IMR-90 (cell line): ENCODE data around the gene CDK18. TPM values are rescaled to one million over a fixed set of nuclear protein-coding genes. Genes with fewer than 3 reads are reported as not detected.

ENCODE experiments used
- ATAC-seq: fragments of 200-7000 bp; cut with Tn5 transposase; 2 replicates; pipeline ENCODE4 v1.9.1; 2020; ENCODE audit warnings: low read depth, mild to moderate bottlenecking, moderate library complexity
- BruUV-seq: library from RNA; stranded (reverse); fragments of 400-500 nt; replicated peaks from 2 replicates; lab custom pipeline; 2021; lab: Mats Ljungman, UMichigan
- CTCF ChIA-PET: fragments of 300-600 bp; formaldehyde crosslinking; extraction: SDS; loops from one replicate; lab custom pipeline; 2021; ENCODE audit warnings: antibody characterized with exemption; lab: Yijun Ruan, JAX
- POLR2A ChIA-PET: fragments of 300-600 bp; sonication (Branson Sonifier 250); formaldehyde crosslinking; loops from one replicate; lab custom pipeline; 2022; ENCODE audit warnings: antibody characterized with exemption; ENCODE audit not compliant: unreplicated experiment; lab: Charles Lee
- DNase-seq: peaks from one replicate; pipeline ENCODE4 v3.0.0; 2013
- H2AFZ ChIP-seq: replicated peaks from 2 replicates; pipeline ENCODE3; 2013; ENCODE audit warnings: low read length, mild to moderate bottlenecking; ENCODE audit not compliant: poor library complexity
- H2AK5ac ChIP-seq: 2 replicates; pipeline ENCODE4 v1.6.1; 2013; ENCODE audit warnings: low read depth, low read length, inconsistent platforms
- H2AK9ac ChIP-seq: replicated peaks from 2 replicates; pipeline ENCODE3; 2013; ENCODE audit warnings: mild to moderate bottlenecking, low read depth, low read length, moderate library complexity; ENCODE audit not compliant: poor library complexity
- H2BK120ac ChIP-seq: 2 replicates; pipeline ENCODE4 v1.6.1; 2013; ENCODE audit warnings: low read depth, low read length, inconsistent platforms
- H2BK15ac ChIP-seq: 3 replicates; pipeline ENCODE4 v1.6.1; 2013; ENCODE audit warnings: low read depth, low read length, inconsistent platforms
- H2BK20ac ChIP-seq: 2 replicates; pipeline ENCODE4 v1.6.1; 2013; ENCODE audit warnings: low read depth, mild to moderate bottlenecking, inconsistent platforms, low read length, moderate library complexity
- H2BK5ac ChIP-seq: 2 replicates; pipeline ENCODE4 v1.6.1; 2013; ENCODE audit warnings: mild to moderate bottlenecking, low read depth, low read length, inconsistent platforms; ENCODE audit not compliant: poor library complexity, severe bottlenecking
- H3K14ac ChIP-seq: replicated peaks from 2 replicates; pipeline ENCODE4 v1.6.1; 2013; ENCODE audit warnings: low read depth, low read length, inconsistent platforms
- H3K18ac ChIP-seq: 2 replicates; pipeline ENCODE4 v1.6.1; 2013; ENCODE audit warnings: low read depth, low read length, control low read depth
- H3K23ac ChIP-seq: 2 replicates; pipeline ENCODE4 v1.6.1; 2013; ENCODE audit warnings: low read depth, low read length, inconsistent platforms
- H3K27ac ChIP-seq: 2 replicates; pipeline ENCODE4 v1.5.1; 2013; ENCODE audit warnings: mild to moderate bottlenecking, control low read depth, low read length; ENCODE audit not compliant: insufficient read depth
- H3K27me3 ChIP-seq: 2 replicates; pipeline ENCODE4 v1.6.1; 2013; ENCODE audit warnings: low read length; ENCODE audit not compliant: control insufficient read depth, insufficient read depth
- H3K36me3 ChIP-seq: 2 replicates; pipeline ENCODE4 v1.6.1; 2013; ENCODE audit warnings: low read length, mixed read lengths; ENCODE audit not compliant: control insufficient read depth, insufficient read depth
- H3K4ac ChIP-seq: 2 replicates; pipeline ENCODE4 v1.6.1; 2013; ENCODE audit warnings: low read depth, low read length, inconsistent platforms
- H3K4me1 ChIP-seq: 2 replicates; pipeline ENCODE4 v1.6.1; 2013; ENCODE audit warnings: low read length, mixed read lengths; ENCODE audit not compliant: control insufficient read depth, insufficient read depth
- H3K4me2 ChIP-seq: 2 replicates; pipeline ENCODE4 v1.6.1; 2013; ENCODE audit warnings: low read depth, mild to moderate bottlenecking, control low read depth, low read length, moderate library complexity
- H3K4me3 ChIP-seq: 2 replicates; pipeline ENCODE4 v1.5.1; 2013; ENCODE audit warnings: low read depth, mild to moderate bottlenecking, control low read depth, low read length, moderate library complexity; ENCODE audit not compliant: insufficient read depth
- H3K56ac ChIP-seq: 2 replicates; pipeline ENCODE4 v1.6.1; 2013; ENCODE audit warnings: low read length, inconsistent platforms; ENCODE audit not compliant: insufficient read depth; ENCODE audit errors: extremely low read depth
- H3K79me1 ChIP-seq, 2 experiments: 2 replicates each; pipeline ENCODE4 v1.6.1; 2013; ENCODE audit warnings: low read length in 2 of 2, inconsistent platforms in 1 of 2, low read depth in 1 of 2
- H3K9ac ChIP-seq: 2 replicates; pipeline ENCODE4 v1.6.1; 2013; ENCODE audit warnings: low read depth, low read length, control low read depth
- H3K9me1 ChIP-seq: 2 replicates; pipeline ENCODE4 v1.6.1; 2013; ENCODE audit warnings: low read length, inconsistent platforms; ENCODE audit not compliant: insufficient read depth
- H3K9me3 ChIP-seq: 2 replicates; pipeline ENCODE4 v1.6.1; 2013; ENCODE audit warnings: low read length; ENCODE audit not compliant: control insufficient read depth, insufficient read depth
- H4K20me1 ChIP-seq: 2 replicates; pipeline ENCODE4 v1.6.1; 2013; ENCODE audit warnings: low read length, inconsistent platforms; ENCODE audit not compliant: insufficient read depth
- H4K5ac ChIP-seq: 2 replicates; pipeline ENCODE4 v1.6.1; 2013; ENCODE audit warnings: mild to moderate bottlenecking, low read depth, low read length, control low read depth
- H4K8ac ChIP-seq, 2 experiments: 2 replicates each; pipeline ENCODE4 v1.6.1; 2013; ENCODE audit warnings: low read depth in 2 of 2, low read length in 2 of 2, control low read depth in 1 of 2, inconsistent platforms in 1 of 2
- H4K91ac ChIP-seq: 2 replicates; pipeline ENCODE4 v1.6.1; 2013; ENCODE audit warnings: low read depth, low read length, inconsistent platforms; ENCODE audit not compliant: insufficient read depth
- NFE2L2 ChIP-seq: fragments of 150-350 bp; IDR thresholded peaks from 2 replicates; pipeline ENCODE4 v1.6.1; 2016; ENCODE audit warnings: low read depth, mild to moderate bottlenecking, low read length
- RCOR1 ChIP-seq: IDR thresholded peaks from 2 replicates; pipeline ENCODE4 v1.6.1; 2012; ENCODE audit warnings: mild to moderate bottlenecking, low read length, improper control_type of control experiment; ENCODE audit not compliant: insufficient replicate concordance
- RFX5 ChIP-seq: IDR thresholded peaks from 2 replicates; pipeline ENCODE4 v1.8.0; 2012; ENCODE audit warnings: low read depth, mild to moderate bottlenecking, low read length, moderate library complexity
- WGBS, 2 experiments: methylation state at CpG; one replicate each; pipeline versions ENCODE4 v1.1.5 to v1.1.7; 2013; ENCODE audit warnings: missing lambda C conversion rate in 2 of 2; ENCODE audit not compliant: insufficient read length in 1 of 2; ENCODE audit errors: extremely low coverage in 2 of 2; 5-methylcytosine and 5-hydroxymethylcytosine counted together
- dilution Hi-C: fragments of 300-500 bp; cut with HindIII; formaldehyde crosslinking; loops from one replicate; pipeline ENCODE4 v1.14.3; 2018; ENCODE audit warnings: low sequenced_read_pairs; ENCODE audit not compliant: unreplicated experiment
- in situ Hi-C: fragments of 300-500 bp; cut with MboI; formaldehyde crosslinking; loops from 3 replicates; pipeline ENCODE4 v1.14.3; 2019; ENCODE audit warnings: low sequenced_read_pairs, inconsistent platforms, mixed read lengths
- intact Hi-C: fragments of 100-400 bp; cut with micrococcal nuclease; formaldehyde crosslinking; loops from 2 replicates; pipeline ENCODE4 v1.10.0; 2022
- polyA plus RNA-seq, 3 experiments: library from polyadenylated mRNA; depleted of rRNA; stranded (reverse); fragments of >200 nt; gene quantifications; 2 replicates each; pipeline ENCODE4 v1.2.3, GENCODE V29; 2012; ENCODE audit warnings: low replicate concordance in 1 of 3
- total RNA-seq: library from RNA; depleted of rRNA; stranded (reverse); fragments of >200 nt; gene quantifications from 2 replicates; pipeline ENCODE4 v1.2.3, GENCODE V29; 2012

The CDK18 gene
- total and polyA plus RNA-seq, 2 of the 4 experiments (the other 2 are of a cell fraction): 0.18 to 0.48 TPM

DNA sequence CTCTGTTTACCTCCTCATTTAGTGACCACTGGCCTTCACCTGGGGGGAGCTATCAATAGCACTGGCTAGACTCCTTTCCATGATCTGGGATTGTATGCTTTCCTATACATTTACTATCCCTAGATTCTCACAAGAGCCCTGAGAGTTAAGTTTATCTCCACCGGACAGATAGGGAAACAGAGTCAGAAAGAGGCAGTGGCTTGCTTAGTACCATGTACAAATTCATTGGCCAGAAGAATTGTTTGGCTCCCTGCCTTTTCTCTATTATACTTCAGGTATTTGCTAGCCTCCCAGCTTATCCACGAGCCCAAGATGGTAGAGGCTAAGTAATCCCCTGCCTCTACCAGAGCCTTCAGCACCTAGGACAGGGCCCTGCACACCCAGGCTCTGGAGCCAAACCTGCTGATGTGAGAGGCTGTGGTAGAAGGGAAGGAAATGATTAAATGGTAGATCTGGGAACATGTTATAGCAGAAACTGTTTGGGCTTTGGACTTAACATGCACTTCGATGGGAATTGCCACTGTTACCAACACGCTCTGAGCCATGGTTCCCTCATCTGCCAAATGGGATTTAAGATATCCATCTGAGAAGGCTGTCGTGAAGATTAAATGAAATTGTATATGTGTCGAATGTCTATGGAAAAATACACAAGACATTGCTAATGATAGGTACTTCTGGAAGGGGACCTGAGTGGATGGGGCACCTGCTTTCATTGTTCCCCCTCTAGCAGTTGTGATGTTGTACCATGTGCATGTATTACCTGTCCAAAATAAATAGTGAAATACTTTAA is 45.5 kb upstream of the CDK18 start:
- Histone ChIP-seq H3K23ac (no peak overlapping the region), H2BK15ac (no peak overlapping the region), H3K14ac (no peak overlapping the region), H4K8ac (no peak overlapping the region), H3K9me3 (0 out of 2 replicates have a peak, but pooled peaks cover 2% of the 10 kb centered on the region), H3K27ac (no peak overlapping the region), H3K4me1 (no peaks in the 10 kb centered on the region), H3K27me3 (peaks cover 59% of the 10 kb centered on the region), H2AK5ac (no peak overlapping the region), H3K9me1 (no peaks in the 10 kb centered on the region), H3K79me1 (no peaks in the 10 kb centered on the region), H2AFZ (no peak overlapping the region), H2BK120ac (no peak overlapping the region), H3K56ac (no peak overlapping the region), H2BK20ac (no peak overlapping the region), H3K4me3 (no peak overlapping the region), H3K4me2 (no peak overlapping the region), H4K5ac (no peak overlapping the region), H2BK5ac (no peak overlapping the region), H4K91ac (no peak overlapping the region), H3K18ac (no peak overlapping the region), H4K20me1 (no peaks in the 10 kb centered on the region), H3K36me3 (no peaks in the 10 kb centered on the region), H3K9ac (no peak overlapping the region), H3K4ac (no peak overlapping the region), H2AK9ac (no peak overlapping the region)
- intact Hi-C loops: no loop called here
- TF ChIP-seq RCOR1 (peak; percentile 20), RFX5 (no peak), NFE2L2 (no peak)
- dilution Hi-C loops: no loop called here
- BruUV-seq: no TSS peak
- ChIA-PET CTCF (no interaction called here), POLR2A (no interaction called here)
- peak; percentile 80 for ATAC-seq
- peak; percentile 58 for DNase-seq
- in situ Hi-C loops: no loop called here
- 100% methylated on average over 2 of the region's 6 CpGs; no CpG with 5 or more reads in 1 of the 2 experiments for WGBS, 2 experiments
